ENCODE measurements around the gene GTPBP6. TPM values are rescaled to one million over a fixed set of nuclear protein-coding genes. Genes with fewer than 3 reads are reported as not detected.
"Not testable (repeated sequence)": the region's sequence is repeated elsewhere in the genome, so short reads cannot be mapped to it uniquely, and the experiment has no call there.

The GTPBP6 gene
- total and polyA plus RNA-seq, 2 experiments from 2014 or later: 40.7 to 69.2 TPM

GRCh38 chrX:258291-259040 is 60.1 kb downstream of the GTPBP6 start:
- no peaks in the 10 kb centered on the region for H3K79me2 ChIP-seq
- H3K36me3 ChIP-seq (replicated peaks; ENCODE audit: insufficient read depth, low read depth): no peaks in the 10 kb centered on the region
- no peak for TF ChIP-seq EZH2 (IDR thresholded peaks at IDR 0.05; ENCODE audit: borderline replicate concordance)
- no peak for TF ChIP-seq EZH2phosphoT487 (IDR thresholded peaks at IDR 0.05; ENCODE audit: low read depth, severe bottlenecking, unreplicated experiment)
- no peak for TF ChIP-seq CTCF (IDR thresholded peaks at IDR 0.05; ENCODE audit: poor library complexity)
- H4K20me1 ChIP-seq (ENCODE audit: insufficient read depth, poor library complexity, severe bottlenecking): no peaks in the 10 kb centered on the region
- H3K27me3 ChIP-seq: no peaks in the 10 kb centered on the region
- H3K9me3 ChIP-seq (ENCODE audit: low read depth): no peaks in the 10 kb centered on the region
- H3K9me2 ChIP-seq (replicated peaks; ENCODE audit: insufficient read depth): no peaks in the 10 kb centered on the region
- H2AFZ ChIP-seq: no peak overlapping the region
- WGBS (ENCODE audit: low lambda C conversion rate, missing lambda C conversion rate): 94% methylated on average over 8 of the region's 8 CpGs
- H3K4me1 ChIP-seq (ENCODE audit: insufficient read depth): peaks cover 26% of the 10 kb centered on the region
- DNase-seq (ENCODE audit: low spot score): no peak
- H3K4me2 ChIP-seq: no peak overlapping the region
- no peak overlapping the region for H3K27ac ChIP-seq
- no peak overlapping the region for H3K4me3 ChIP-seq

- H3K4me1 ChIP-seq (ENCODE audit: insufficient read depth): peaks cover 24% of the 10 kb centered on the region
- no peaks in the 10 kb centered on the region for H3K9me3 ChIP-seq (ENCODE audit: low read depth)
- H3K4me3 ChIP-seq: no peak overlapping the region
- H3K27me3 ChIP-seq: no peaks in the 10 kb centered on the region
- no peak for DNase-seq (ENCODE audit: low spot score)
- H3K36me3 ChIP-seq (replicated peaks; ENCODE audit: insufficient read depth, low read depth): no peaks in the 10 kb centered on the region
- H3K79me2 ChIP-seq: no peaks in the 10 kb centered on the region
- no peaks in the 10 kb centered on the region for H3K9me2 ChIP-seq (replicated peaks; ENCODE audit: insufficient read depth)
- TF ChIP-seq EZH2 (IDR thresholded peaks at IDR 0.05; ENCODE audit: borderline replicate concordance) (no peak), CTCF (IDR thresholded peaks at IDR 0.05; ENCODE audit: poor library complexity) (no peak), EZH2phosphoT487 (IDR thresholded peaks at IDR 0.05; ENCODE audit: low read depth, severe bottlenecking, unreplicated experiment) (no peak)
- no peak overlapping the region for H3K4me2 ChIP-seq
- no peak overlapping the region for H3K27ac ChIP-seq
- 89% methylated on average over 17 of the region's 21 CpGs for WGBS (ENCODE audit: low lambda C conversion rate, missing lambda C conversion rate)
- H2AFZ ChIP-seq: no peak overlapping the region
- no peaks in the 10 kb centered on the region for H4K20me1 ChIP-seq (ENCODE audit: insufficient read depth, poor library complexity, severe bottlenecking)
Observed at GRCh38 chrX:257681-258289, 60.8 kb downstream of the GTPBP6 start.

GRCh38 chrX:257054-257453 is 61.5 kb downstream of the GTPBP6 start:
- peaks cover 17% of the 10 kb centered on the region for H3K4me1 ChIP-seq (ENCODE audit: insufficient read depth)
- H4K20me1 ChIP-seq (ENCODE audit: insufficient read depth, poor library complexity, severe bottlenecking); DNase-seq (ENCODE audit: low spot score); H3K27ac ChIP-seq; H3K79me2 ChIP-seq; H3K27me3 ChIP-seq; H3K4me3 ChIP-seq; H3K4me2 ChIP-seq; H3K36me3 ChIP-seq (replicated peaks; ENCODE audit: insufficient read depth, low read depth); H2AFZ ChIP-seq; H3K9me3 ChIP-seq (ENCODE audit: low read depth); H3K9me2 ChIP-seq (replicated peaks; ENCODE audit: insufficient read depth): not testable (repeated sequence)
- whole genome bisulfite sequencing (ENCODE audit: low lambda C conversion rate, missing lambda C conversion rate): 92% methylated on average over 14 of the region's 14 CpGs

GRCh38 chrX:255923-256331 is 62.7 kb downstream of the GTPBP6 start:
- H3K4me2 ChIP-seq: no peak overlapping the region
- no peaks in the 10 kb centered on the region for H4K20me1 ChIP-seq (ENCODE audit: insufficient read depth, poor library complexity, severe bottlenecking)
- H3K27me3 ChIP-seq: no peaks in the 10 kb centered on the region
- 92% methylated on average over 28 of the region's 28 CpGs for WGBS (ENCODE audit: low lambda C conversion rate, missing lambda C conversion rate)
- no peak overlapping the region for H2AFZ ChIP-seq
- no peak for DNase-seq (ENCODE audit: low spot score)
- peaks cover 6% of the 10 kb centered on the region for H3K4me1 ChIP-seq (ENCODE audit: insufficient read depth)
- H3K9me2 ChIP-seq (replicated peaks; ENCODE audit: insufficient read depth): no peaks in the 10 kb centered on the region
- H3K9me3 ChIP-seq (ENCODE audit: low read depth): no peaks in the 10 kb centered on the region
- no peak overlapping the region for H3K27ac ChIP-seq
- H3K36me3 ChIP-seq (replicated peaks; ENCODE audit: insufficient read depth, low read depth): no peaks in the 10 kb centered on the region
- no peaks in the 10 kb centered on the region for H3K79me2 ChIP-seq
- TF ChIP-seq CTCF (IDR thresholded peaks at IDR 0.05; ENCODE audit: poor library complexity): no peak
- no peak for TF ChIP-seq EZH2phosphoT487 (IDR thresholded peaks at IDR 0.05; ENCODE audit: low read depth, severe bottlenecking, unreplicated experiment)
- no peak for TF ChIP-seq EZH2 (IDR thresholded peaks at IDR 0.05; ENCODE audit: borderline replicate concordance)
- no peak overlapping the region for H3K4me3 ChIP-seq

Data from hepatocyte (in vitro differentiated cells).